H9 (cell line): Measurements from ENCODE around the gene STX3. TPM values are rescaled to one million over a fixed set of nuclear protein-coding genes. Genes with fewer than 3 reads are reported as not detected.

Experiments used
- DNase-seq: peaks from one replicate; pipeline ENCODE4 v3.0.0-alpha.2; 2017
- H2AFZ ChIP-seq: one replicate; pipeline ENCODE4 v1.6.1; 2013; ENCODE audit warnings: mild to moderate bottlenecking, low read length, control low read depth, moderate library complexity
- H2AK5ac ChIP-seq: 2 replicates; pipeline ENCODE4 v1.6.1; 2013; ENCODE audit warnings: low read length, control low read depth, mixed read lengths; ENCODE audit not compliant: insufficient read length
- H2BK120ac ChIP-seq: one replicate; pipeline ENCODE4 v1.6.1; 2013; ENCODE audit warnings: low read depth, mild to moderate bottlenecking, low read length, control low read depth, inconsistent platforms; ENCODE audit not compliant: poor library complexity, severe bottlenecking
- H2BK12ac ChIP-seq: 2 replicates; pipeline ENCODE4 v1.6.1; 2013; ENCODE audit warnings: low read length, control low read depth, mixed read lengths, low read depth; ENCODE audit not compliant: insufficient read length
- H2BK15ac ChIP-seq: 2 replicates; pipeline ENCODE4 v1.6.1; 2013; ENCODE audit warnings: low read depth, low read length, control low read depth
- H2BK20ac ChIP-seq: one replicate; pipeline ENCODE4 v1.6.1; 2013; ENCODE audit warnings: low read depth, mild to moderate bottlenecking, low read length, control low read depth, inconsistent platforms; ENCODE audit not compliant: poor library complexity, severe bottlenecking
- H2BK5ac ChIP-seq: 2 replicates; pipeline ENCODE4 v1.6.1; 2013; ENCODE audit warnings: low read length, control low read depth, mixed read lengths; ENCODE audit not compliant: insufficient read length
- H3K14ac ChIP-seq: 2 replicates; pipeline ENCODE4 v1.6.1; 2013; ENCODE audit warnings: low read length, control low read depth; ENCODE audit not compliant: insufficient read depth
- H3K18ac ChIP-seq: 2 replicates; pipeline ENCODE4 v1.6.1; 2013; ENCODE audit warnings: low read depth, mild to moderate bottlenecking, mixed read lengths, low read length, control low read depth; ENCODE audit not compliant: insufficient read length
- H3K23ac ChIP-seq: 2 replicates; pipeline ENCODE4 v1.6.1; 2013; ENCODE audit warnings: low read length, control low read depth, mixed read lengths, low read depth; ENCODE audit not compliant: insufficient read length
- H3K23me2 ChIP-seq: 2 replicates; pipeline ENCODE4 v1.6.1; 2013; ENCODE audit warnings: low read depth, mild to moderate bottlenecking, mixed read lengths, low read length, control low read depth; ENCODE audit not compliant: insufficient read length, poor library complexity, severe bottlenecking
- H3K27ac ChIP-seq: 2 replicates; pipeline ENCODE4 v1.5.1; 2013; ENCODE audit warnings: low read length, control low read depth, mixed read lengths, low read depth; ENCODE audit not compliant: insufficient read length
- H3K27me3 ChIP-seq: 2 replicates; pipeline ENCODE4 v1.6.1; 2013; ENCODE audit warnings: low read length, control low read depth, inconsistent platforms; ENCODE audit not compliant: insufficient read depth
- H3K4ac ChIP-seq: 2 replicates; pipeline ENCODE4 v1.6.1; 2013; ENCODE audit warnings: low read depth, mild to moderate bottlenecking, control low read depth, inconsistent platforms, low read length, moderate library complexity
- H3K4me1 ChIP-seq: 2 replicates; pipeline ENCODE4 v1.6.1; 2013; ENCODE audit warnings: low read length, control low read depth, inconsistent platforms; ENCODE audit not compliant: insufficient read depth
- H3K4me2 ChIP-seq: 2 replicates; pipeline ENCODE4 v1.6.1; 2013; ENCODE audit warnings: low read length, control low read depth, mixed read lengths; ENCODE audit not compliant: insufficient read length, insufficient read depth
- H3K56ac ChIP-seq: 2 replicates; pipeline ENCODE4 v1.6.1; 2013; ENCODE audit warnings: low read depth, mild to moderate bottlenecking, mixed read lengths, low read length, control low read depth; ENCODE audit not compliant: insufficient read length
- H3K79me1 ChIP-seq: 2 replicates; pipeline ENCODE4 v1.6.1; 2013; ENCODE audit warnings: low read depth, mild to moderate bottlenecking, moderate library complexity, low read length, control low read depth, inconsistent platforms; ENCODE audit not compliant: insufficient read depth, poor library complexity, severe bottlenecking
- H3K79me2 ChIP-seq: 2 replicates; pipeline ENCODE4 v1.6.1; 2013; ENCODE audit warnings: low read length, control low read depth, inconsistent platforms; ENCODE audit not compliant: insufficient read depth
- H3K9ac ChIP-seq: 2 replicates; pipeline ENCODE4 v1.6.1; 2013; ENCODE audit warnings: low read length, control low read depth, mixed read lengths; ENCODE audit not compliant: insufficient read length; ENCODE audit errors: extremely low read depth
- H3K9me3 ChIP-seq: one replicate; pipeline ENCODE4 v1.6.1; 2013; ENCODE audit warnings: low read depth, low read length, inconsistent platforms; ENCODE audit not compliant: control insufficient read depth
- H3T11ph ChIP-seq: one replicate; pipeline ENCODE4 v1.6.1; 2013; ENCODE audit warnings: mild to moderate bottlenecking, low read length, control low read depth, inconsistent platforms
- H4K20me1 ChIP-seq: one replicate; pipeline ENCODE4 v1.6.1; 2013; ENCODE audit not compliant: control insufficient read depth, insufficient read length, insufficient read depth
- H4K5ac ChIP-seq: 2 replicates; pipeline ENCODE4 v1.6.1; 2013; ENCODE audit warnings: low read depth, mild to moderate bottlenecking, mixed read lengths, low read length, control low read depth; ENCODE audit not compliant: insufficient read length
- H4K8ac ChIP-seq: replicated peaks from 2 replicates; pipeline ENCODE4 v1.6.1; 2013; ENCODE audit warnings: low read length, control low read depth, mixed read lengths, low read depth; ENCODE audit not compliant: insufficient read length
- H4K91ac ChIP-seq: 2 replicates; pipeline ENCODE4 v1.6.1; 2013; ENCODE audit warnings: low read depth, mild to moderate bottlenecking, moderate library complexity, mixed read lengths, low read length, control low read depth; ENCODE audit not compliant: insufficient read length
- H3K27ac Mint-ChIP-seq, 3 experiments: 2 replicates in 2 of 3; 3 replicates in 1 of 3; pipeline ENCODE4 v1.8.0; 2020 to 2021; ENCODE audit warnings: mixed read lengths in 3 of 3, mild to moderate bottlenecking in 1 of 3, moderate library complexity in 1 of 3
- H3K27me3 Mint-ChIP-seq: 2 replicates; pipeline ENCODE4 v1.8.0; 2021; ENCODE audit warnings: low read depth, mild to moderate bottlenecking, moderate library complexity, mixed read lengths
- H3K36me3 Mint-ChIP-seq, 3 experiments: 2 replicates in 2 of 3; 3 replicates in 1 of 3; pipeline ENCODE4 v1.8.0; 2020 to 2021; ENCODE audit warnings: low read depth in 3 of 3, mixed read lengths in 3 of 3; ENCODE audit not compliant: insufficient read depth in 1 of 3
- H3K4me1 Mint-ChIP-seq, 2 experiments: 2 replicates each; pipeline ENCODE4 v1.8.0; 2020; ENCODE audit warnings: mixed read lengths in 2 of 2
- H3K4me3 Mint-ChIP-seq, 2 experiments: 2 replicates in 1 of 2; 3 replicates in 1 of 2; pipeline ENCODE4 v1.8.0; 2020 to 2021; ENCODE audit warnings: mild to moderate bottlenecking in 2 of 2, mixed read lengths in 2 of 2, moderate library complexity in 1 of 2
- H3K9me3 Mint-ChIP-seq, 2 experiments: 2 replicates in 1 of 2; 3 replicates in 1 of 2; pipeline ENCODE4 v1.8.0; 2020; ENCODE audit warnings: mild to moderate bottlenecking in 2 of 2, mixed read lengths in 2 of 2, moderate library complexity in 1 of 2
- CTCF ChIP-seq: fragments of 200-600 bp; sonication (generic); conservative IDR thresholded peaks from 3 replicates; pipeline ENCODE4 v1.8.0; 2021; ENCODE audit warnings: antibody characterized with exemption, mild to moderate bottlenecking
- WGBS: extraction: QIAGEN DNeasy Blood & Tissue Kit; methylation state at CpG from one replicate; pipeline ENCODE4 v1.1.7; 2013; ENCODE audit warnings: missing lambda C conversion rate, low lambda C conversion rate, mixed read lengths; ENCODE audit not compliant: insufficient read length; ENCODE audit errors: extremely low coverage; 5-methylcytosine and 5-hydroxymethylcytosine counted together
- total RNA-seq: library from RNA; stranded (reverse); gene quantifications from 2 replicates; pipeline ENCODE4 v1.2.1, GENCODE V29; 2021

The STX3 gene
- total RNA-seq, 1 experiment from 2014 or later, result 41.0 TPM

DNA sequence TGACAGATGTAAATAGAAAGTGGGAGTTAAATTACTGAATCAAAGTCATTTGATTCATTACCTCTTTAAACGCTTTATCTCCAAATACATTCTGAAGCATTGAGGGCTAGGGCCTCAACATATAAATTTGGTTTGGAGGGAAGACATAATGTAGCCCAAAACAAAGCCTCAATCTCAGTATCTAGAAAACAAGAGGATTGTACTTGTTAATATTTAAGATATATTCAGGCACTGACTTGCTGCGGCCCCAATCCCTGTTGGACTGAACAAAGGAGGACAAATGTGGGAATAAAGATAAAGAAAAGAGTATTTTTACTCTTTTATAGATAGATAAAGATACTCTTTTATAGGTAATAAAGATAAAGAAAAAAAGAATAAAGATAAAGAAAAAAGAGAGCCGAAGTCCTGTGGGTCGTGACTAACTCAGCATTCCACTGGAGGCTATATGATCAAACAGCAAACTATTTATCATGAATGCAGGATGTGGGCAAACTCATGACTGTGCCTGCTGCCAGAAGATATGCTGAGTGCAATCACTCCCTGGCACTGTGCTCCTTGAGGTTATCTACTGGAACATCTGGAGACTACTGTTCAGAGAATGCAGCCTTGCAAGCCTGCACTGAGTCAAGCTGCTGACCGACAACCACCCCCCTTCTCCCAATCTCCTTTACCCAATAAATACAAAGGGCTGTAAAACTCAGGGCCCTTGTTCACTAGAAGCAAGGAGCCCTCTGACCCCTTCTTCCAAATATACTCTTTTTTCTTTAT is 48.5 kb upstream of the STX3 start:
- Mint-ChIP-seq H3K4me3 (no peak overlapping the region), H3K27me3 (0 out of 2 replicates have a peak, but pooled peaks cover 2% of the 10 kb centered on the region), H3K9me3 (peaks cover 2 to 7% of the 10 kb centered on the region in 2 experiments; a peak in 4 of 5 replicates), H3K27ac (no peak overlapping the region), H3K4me1 (no peaks in the 10 kb centered on the region), H3K36me3 (no peaks in the 10 kb centered on the region; a peak in 1 of 7 replicates)
- no peaks in the 10 kb centered on the region for H3K9me3 ChIP-seq
- no peak overlapping the region for H4K8ac ChIP-seq
- no peaks in the 10 kb centered on the region for H3K79me1 ChIP-seq
- H2BK120ac ChIP-seq, result no peak overlapping the region
- H3K14ac ChIP-seq, result no peak overlapping the region
- H2BK12ac ChIP-seq, result no peak overlapping the region
- no peak overlapping the region for H2AK5ac ChIP-seq
- H3K27ac ChIP-seq, result no peak overlapping the region
- no peak overlapping the region for H4K5ac ChIP-seq
- H2AFZ ChIP-seq, result no peak overlapping the region
- no peak for TF ChIP-seq CTCF
- no peaks in the 10 kb centered on the region for H4K20me1 ChIP-seq
- no peak overlapping the region for H3K23ac ChIP-seq
- no peaks in the 10 kb centered on the region for H3K23me2 ChIP-seq
- H3K4me2 ChIP-seq, result no peak overlapping the region
- no CpG with 5 or more reads among the region's 5 CpGs for WGBS
- no peak overlapping the region for H3K4ac ChIP-seq
- no peak overlapping the region for H4K91ac ChIP-seq
- no peak overlapping the region for H3K18ac ChIP-seq
- no peaks in the 10 kb centered on the region for H3K27me3 ChIP-seq
- no peak overlapping the region for H2BK15ac ChIP-seq
- DNase-seq, result no peak
- H3K9ac ChIP-seq, result no peak overlapping the region
- H2BK20ac ChIP-seq, result no peak overlapping the region
- H3K79me2 ChIP-seq, result no peaks in the 10 kb centered on the region
- H2BK5ac ChIP-seq, result no peak overlapping the region
- H3K4me1 ChIP-seq, result no peaks in the 10 kb centered on the region
- H3T11ph ChIP-seq, result no peak overlapping the region
- no peak overlapping the region for H3K56ac ChIP-seq
